Natural killer cell (primary cell): Measurements from ENCODE around the gene TXNDC11. TPM values are rescaled to one million over a fixed set of nuclear protein-coding genes. Genes with fewer than 3 reads are reported as not detected.

Experiments
- ATAC-seq, 3 donors: fragments of 150-1000 bp in 2 of 3; fragments of 200-7000 bp in 1 of 3; cut with Tn5 transposase; 1 replicate in 1 of 3; 2 replicates in 2 of 3; pipeline ENCODE4 v1.10.0; 2021; ENCODE audit warnings: mild to moderate bottlenecking in 2 of 3, moderate library complexity in 2 of 3
- DNase-seq, 2 donors: peaks; one replicate each; pipeline versions ENCODE4 v3.0.0 to v3.0.0-alpha.2; 2013 to 2021; ENCODE audit warnings: mixed read lengths in 1 of 2
- H3K27ac ChIP-seq: one replicate; pipeline ENCODE4 v1.5.1; 2013; ENCODE audit warnings: mild to moderate bottlenecking, low read length
- H3K27me3 ChIP-seq: one replicate; pipeline ENCODE4 v1.6.1; 2013; ENCODE audit warnings: low read length; ENCODE audit not compliant: control insufficient read depth, insufficient read depth
- H3K36me3 ChIP-seq: one replicate; pipeline ENCODE4 v1.6.1; 2013; ENCODE audit warnings: low read length; ENCODE audit not compliant: control insufficient read depth, insufficient read depth
- H3K4me1 ChIP-seq: one replicate; pipeline ENCODE4 v1.6.1; 2013; ENCODE audit warnings: low read length; ENCODE audit not compliant: control insufficient read depth, insufficient read depth
- H3K4me3 ChIP-seq: one replicate; pipeline ENCODE4 v1.5.1; 2013; ENCODE audit warnings: low read length
- H3K9me3 ChIP-seq: one replicate; pipeline ENCODE4 v1.6.1; 2013; ENCODE audit warnings: low read length; ENCODE audit not compliant: control insufficient read depth, insufficient read depth
- H3K27ac Mint-ChIP-seq, 2 donors: one replicate each; pipeline ENCODE4 v1.8.0; 2022; ENCODE audit warnings: mild to moderate bottlenecking in 2 of 2, mixed read lengths in 2 of 2, moderate library complexity in 1 of 2
- H3K27me3 Mint-ChIP-seq, 2 donors: one replicate each; pipeline ENCODE4 v1.8.0; 2022; ENCODE audit warnings: low read depth in 2 of 2, mixed read lengths in 2 of 2
- H3K36me3 Mint-ChIP-seq: one replicate; pipeline ENCODE4 v1.8.0; 2022; ENCODE audit warnings: mixed read lengths
- H3K4me1 Mint-ChIP-seq, 2 donors: one replicate each; pipeline ENCODE4 v1.8.0; 2022; ENCODE audit warnings: mixed read lengths in 2 of 2
- H3K4me3 Mint-ChIP-seq: one replicate; pipeline ENCODE4 v1.8.0; 2022; ENCODE audit warnings: mild to moderate bottlenecking, moderate library complexity, mixed read lengths
- H3K9me3 Mint-ChIP-seq, 2 donors: one replicate each; pipeline ENCODE4 v1.8.0; 2022; ENCODE audit warnings: mixed read lengths in 2 of 2
- WGBS: methylation state at CpG from one replicate; pipeline ENCODE4 v1.1.7; 2013; ENCODE audit warnings: missing lambda C conversion rate; ENCODE audit not compliant: insufficient coverage; 5-methylcytosine and 5-hydroxymethylcytosine counted together
- intact Hi-C: fragments of 100-400 bp; cut with micrococcal nuclease; formaldehyde crosslinking; loops from one replicate; pipeline ENCODE4 v1.14.2; 2022
- total RNA-seq, 4 donors: library from RNA; stranded (reverse); fragments of 120-200 nt in 1 of 4; gene quantifications; one replicate each; pipeline versions ENCODE4 v1.2.3 to v1.2.4, GENCODE V29; 2013 to 2022
- TF ChIP-seq, protein P1 (sequence below): fragments of 200-600 bp; IDR thresholded peaks from one replicate; pipeline ENCODE4 v1.8.0; 2022; ENCODE audit warnings: antibody characterized with exemption

The TXNDC11 gene
- total RNA-seq, 3 donors from 2014 or later (not counting 1 experiment from before 2014, with no cell fraction given), result 63.4 to 99.2 (median 68.9) TPM

DNA sequence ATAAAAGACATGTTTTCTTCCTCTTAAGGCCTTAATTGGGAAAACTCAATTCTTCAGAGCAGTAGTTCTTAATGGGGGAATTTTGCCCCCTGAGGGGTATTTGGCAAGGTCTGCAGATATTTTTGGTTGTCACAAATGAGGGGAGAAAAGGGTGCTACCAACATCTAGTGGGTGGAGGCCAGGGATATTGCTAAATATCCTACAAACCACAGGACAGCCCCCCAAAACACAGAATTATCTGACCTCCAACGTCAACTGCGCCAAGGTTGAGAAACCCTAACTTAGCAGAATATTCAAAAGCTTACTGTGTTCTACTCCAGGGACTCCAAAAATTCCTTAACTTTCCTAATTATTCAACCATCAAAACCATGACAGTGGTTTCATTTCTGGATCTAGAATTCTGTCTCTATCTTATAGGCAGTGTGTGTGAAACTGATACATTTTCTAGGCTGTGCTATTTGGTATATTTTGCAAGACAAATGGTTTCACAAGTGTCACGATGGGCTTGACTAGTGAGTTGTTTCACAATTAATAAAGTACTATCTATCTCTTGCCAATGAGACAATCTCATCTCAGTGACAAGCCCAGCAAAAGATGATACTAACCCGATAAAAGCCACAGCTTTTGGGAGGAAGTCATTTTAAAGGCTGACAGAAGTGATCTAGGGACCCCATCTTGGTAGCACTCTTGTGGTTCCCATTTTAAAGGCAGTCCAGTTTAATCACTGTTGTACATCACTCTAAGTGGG lies 14.7 kb downstream of the TXNDC11 start:
- Mint-ChIP-seq H3K4me1 (peaks cover 15 to 23% of the 10 kb centered on the region in 2 donors), H3K9me3 (no peaks in the 10 kb centered on the region), H3K36me3 (no peaks in the 10 kb centered on the region), H3K4me3 (no peak overlapping the region), H3K27ac (peak overlapping the region in 1 of 2 donors; percentile 34), H3K27me3 (no peaks in the 10 kb centered on the region)
- H3K9me3 ChIP-seq, result no peaks in the 10 kb centered on the region
- no peak overlapping the region for H3K27ac ChIP-seq
- peaks cover 68% of the 10 kb centered on the region for H3K36me3 ChIP-seq
- TF ChIP-seq, protein P1, sequence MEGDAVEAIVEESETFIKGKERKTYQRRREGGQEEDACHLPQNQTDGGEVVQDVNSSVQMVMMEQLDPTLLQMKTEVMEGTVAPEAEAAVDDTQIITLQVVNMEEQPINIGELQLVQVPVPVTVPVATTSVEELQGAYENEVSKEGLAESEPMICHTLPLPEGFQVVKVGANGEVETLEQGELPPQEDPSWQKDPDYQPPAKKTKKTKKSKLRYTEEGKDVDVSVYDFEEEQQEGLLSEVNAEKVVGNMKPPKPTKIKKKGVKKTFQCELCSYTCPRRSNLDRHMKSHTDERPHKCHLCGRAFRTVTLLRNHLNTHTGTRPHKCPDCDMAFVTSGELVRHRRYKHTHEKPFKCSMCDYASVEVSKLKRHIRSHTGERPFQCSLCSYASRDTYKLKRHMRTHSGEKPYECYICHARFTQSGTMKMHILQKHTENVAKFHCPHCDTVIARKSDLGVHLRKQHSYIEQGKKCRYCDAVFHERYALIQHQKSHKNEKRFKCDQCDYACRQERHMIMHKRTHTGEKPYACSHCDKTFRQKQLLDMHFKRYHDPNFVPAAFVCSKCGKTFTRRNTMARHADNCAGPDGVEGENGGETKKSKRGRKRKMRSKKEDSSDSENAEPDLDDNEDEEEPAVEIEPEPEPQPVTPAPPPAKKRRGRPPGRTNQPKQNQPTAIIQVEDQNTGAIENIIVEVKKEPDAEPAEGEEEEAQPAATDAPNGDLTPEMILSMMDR, result no peak
- 79% methylated on average over 4 of the region's 4 CpGs for WGBS
- peak in 2 of 3 donors; percentile 17 to 88 for ATAC-seq
- intact Hi-C loops, result no loop called here
- H3K4me1 ChIP-seq, result no peaks in the 10 kb centered on the region
- no peak for DNase-seq
- no peak overlapping the region for H3K4me3 ChIP-seq
- H3K27me3 ChIP-seq, result no peaks in the 10 kb centered on the region

- Histone ChIP-seq H3K27me3 (no peaks in the 10 kb centered on the region), H3K4me3 (no peak overlapping the region), H3K27ac (no peak overlapping the region), H3K9me3 (no peaks in the 10 kb centered on the region), H3K4me1 (no peaks in the 10 kb centered on the region), H3K36me3 (peaks cover 70% of the 10 kb centered on the region)
- ATAC-seq, result no peak
- no peaks in the 10 kb centered on the region for H3K27me3 Mint-ChIP-seq
- no peak overlapping the region for H3K4me3 Mint-ChIP-seq
- H3K4me1 Mint-ChIP-seq, result peaks cover 19 to 28% of the 10 kb centered on the region in 2 donors
- TF ChIP-seq, protein P1, result no peak
- H3K36me3 Mint-ChIP-seq, result no peaks in the 10 kb centered on the region
- 99% methylated on average over 6 of the region's 8 CpGs for WGBS
- no peak for DNase-seq
- H3K9me3 Mint-ChIP-seq, result no peaks in the 10 kb centered on the region
- H3K27ac Mint-ChIP-seq, result no peak overlapping the region
- intact Hi-C loops, result no loop called here
These were observed 16.6 kb downstream of the TXNDC11 start for GRCh38 chr16:11726008-11726407.

DNA sequence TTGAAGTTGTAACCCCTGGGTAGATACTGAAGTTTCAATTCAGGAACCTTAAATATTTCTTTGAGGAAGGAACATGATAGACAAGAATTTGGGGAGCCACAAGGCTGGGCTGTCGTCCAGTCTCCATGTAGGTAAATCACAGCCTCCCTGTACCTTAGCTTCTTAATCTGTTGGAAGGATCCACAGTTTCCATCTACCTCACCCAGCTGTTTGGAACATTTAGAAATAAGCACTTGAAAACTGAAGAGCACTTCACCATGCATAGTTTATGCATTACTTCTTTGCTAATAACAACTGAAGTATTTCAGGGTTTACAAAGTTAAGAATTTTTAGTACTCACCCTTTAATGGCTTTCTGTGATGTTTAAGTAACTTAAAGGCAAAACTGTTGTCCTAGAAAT lies 17.2 kb downstream of the TXNDC11 start:
- Histone ChIP-seq H3K4me1 (no peaks in the 10 kb centered on the region), H3K9me3 (no peaks in the 10 kb centered on the region), H3K27ac (no peak overlapping the region), H3K4me3 (no peak overlapping the region), H3K36me3 (peaks cover 70% of the 10 kb centered on the region), H3K27me3 (no peaks in the 10 kb centered on the region)
- Mint-ChIP-seq H3K36me3 (no peaks in the 10 kb centered on the region), H3K4me1 (peaks cover 18 to 28% of the 10 kb centered on the region in 2 donors), H3K27me3 (no peaks in the 10 kb centered on the region), H3K4me3 (no peak overlapping the region), H3K9me3 (no peaks in the 10 kb centered on the region), H3K27ac (peak overlapping the region in 1 of 2 donors; percentile 16)
- intact Hi-C loops, result no loop called here
- DNase-seq (no peak), ATAC-seq (no peak)
- 89% methylated on average over 1 of the region's 1 CpG for WGBS
- TF ChIP-seq, protein P1, result no peak

- no peaks in the 10 kb centered on the region for H3K27me3 ChIP-seq
- peaks cover 59% of the 10 kb centered on the region for H3K36me3 ChIP-seq
- no peak overlapping the region for H3K27ac ChIP-seq
- TF ChIP-seq, protein P1, result no peak
- 78% methylated on average over 2 of the region's 3 CpGs for WGBS
- H3K4me3 ChIP-seq, result no peak overlapping the region
- intact Hi-C loops, result no loop called here
- H3K27me3 Mint-ChIP-seq, result no peaks in the 10 kb centered on the region
- ATAC-seq, result no peak
- H3K36me3 Mint-ChIP-seq, result peaks cover 9% of the 10 kb centered on the region
- DNase-seq, result no peak
- peaks cover 6 to 16% of the 10 kb centered on the region in 2 donors for H3K4me1 Mint-ChIP-seq
- no peaks in the 10 kb centered on the region for H3K9me3 ChIP-seq
- no peaks in the 10 kb centered on the region for H3K4me1 ChIP-seq
- no peaks in the 10 kb centered on the region for H3K9me3 Mint-ChIP-seq
- no peak overlapping the region for H3K4me3 Mint-ChIP-seq
- H3K27ac Mint-ChIP-seq, result peak overlapping the region in 1 of 2 donors; percentile 45
These were observed 20.2 kb downstream of the TXNDC11 start for GRCh38 chr16:11722468-11722808.
